Spinal cord (tissue), 10 donors: ENCODE measurements around the gene SLC28A1. TPM values are rescaled to one million over a fixed set of nuclear protein-coding genes. Genes with fewer than 3 reads are reported as not detected.
"Not testable (repeated sequence)": the region's sequence is repeated elsewhere in the genome, so short reads cannot be mapped to it uniquely, and the experiment has no call there.

Experiments used
- DNase-seq, 6 donors: peaks; one replicate each; pipeline versions ENCODE4 v3.0.0 to v3.0.0-alpha.2; 2013 to 2015; ENCODE audit warnings: low spot score in 6 of 6, low read depth in 4 of 6
- H3K27ac ChIP-seq: one replicate; pipeline ENCODE4 v1.5.1; 2013; ENCODE audit warnings: low read depth, low read length, control low read depth
- H3K27me3 ChIP-seq: one replicate; pipeline ENCODE4 v1.6.1; 2013; ENCODE audit warnings: low read length; ENCODE audit not compliant: control insufficient read depth, insufficient read depth
- H3K36me3 ChIP-seq: one replicate; pipeline ENCODE4 v1.6.1; 2013; ENCODE audit warnings: low read length; ENCODE audit not compliant: control insufficient read depth, insufficient read depth
- H3K4me1 ChIP-seq: one replicate; pipeline ENCODE4 v1.6.1; 2013; ENCODE audit warnings: low read length; ENCODE audit not compliant: control insufficient read depth, insufficient read depth
- H3K4me3 ChIP-seq: one replicate; pipeline ENCODE4 v1.5.1; 2013; ENCODE audit warnings: low read depth, low read length, control low read depth
- H3K9me3 ChIP-seq: one replicate; pipeline ENCODE4 v1.6.1; 2013; ENCODE audit warnings: low read length; ENCODE audit not compliant: control insufficient read depth, insufficient read depth
- WGBS: methylation state at CpG from one replicate; pipeline ENCODE4 v1.1.5; 2013; ENCODE audit warnings: missing lambda C conversion rate; ENCODE audit not compliant: insufficient coverage; 5-methylcytosine and 5-hydroxymethylcytosine counted together
- polyA plus RNA-seq, 2 donors: library from polyadenylated mRNA; unstranded; fragments of 120-200 nt; gene quantifications; one replicate each; pipeline ENCODE4 v1.2.1, GENCODE V29; 2013; ENCODE audit not compliant: insufficient read length in 2 of 2
- total RNA-seq, 2 donors: library from RNA; depleted of rRNA in 1 of 2; stranded (reverse); fragments of 120-200 nt in 1 of 2; fragments of >200 nt in 1 of 2; gene quantifications; one replicate each; pipeline versions ENCODE4 v1.2.3 to v1.2.4, GENCODE V29; 2013 to 2014
- donor health status: healthy.

The SLC28A1 gene
- total and polyA plus RNA-seq, 4 donors = 0.13 to 0.22 (median 0.20) TPM

GRCh38 chr15:84871428-84871985 is 13.0 kb upstream of the SLC28A1 start:
- Histone ChIP-seq H3K36me3 (peaks cover 14% of the 10 kb centered on the region), H3K4me3 (no peak overlapping the region), H3K9me3 (no peaks in the 10 kb centered on the region), H3K27ac (no peak overlapping the region), H3K4me1 (peaks cover 18% of the 10 kb centered on the region), H3K27me3 (no peaks in the 10 kb centered on the region)
- DNase-seq = no peak
- 97% methylated on average over 8 of the region's 9 CpGs for whole genome bisulfite sequencing

GRCh38 chr15:84872009-84872910 is 12.2 kb upstream of the SLC28A1 start:
- no peaks in the 10 kb centered on the region for H3K9me3 ChIP-seq
- peaks cover 14% of the 10 kb centered on the region for H3K36me3 ChIP-seq
- H3K27me3 ChIP-seq = no peaks in the 10 kb centered on the region
- H3K4me3 ChIP-seq = no peak overlapping the region
- peaks cover 21% of the 10 kb centered on the region for H3K4me1 ChIP-seq
- no peak overlapping the region for H3K27ac ChIP-seq
- DNase-seq = no peak
- 97% methylated on average over 14 of the region's 17 CpGs for WGBS

- Histone ChIP-seq H3K27me3 (no peaks in the 10 kb centered on the region), H3K4me1 (peaks cover 28% of the 10 kb centered on the region), H3K4me3 (no peak overlapping the region), H3K9me3 (no peaks in the 10 kb centered on the region), H3K36me3 (peaks cover 3% of the 10 kb centered on the region), H3K27ac (no peak overlapping the region)
- no peak for DNase-seq
- WGBS = 100% methylated on average over 2 of the region's 7 CpGs
These were observed 10.5 kb upstream of the SLC28A1 start for GRCh38 chr15:84873997-84874396.

- 19% methylated on average over 3 of the region's 5 CpGs for WGBS
- no peak overlapping the region for H3K4me3 ChIP-seq
- peak; percentile 28 to 86 (median 62) for DNase-seq
- no peaks in the 10 kb centered on the region for H3K27me3 ChIP-seq
- peaks cover 33% of the 10 kb centered on the region for H3K4me1 ChIP-seq
- H3K27ac ChIP-seq = peak overlapping the region; percentile 57
- no peaks in the 10 kb centered on the region for H3K36me3 ChIP-seq
- H3K9me3 ChIP-seq = no peaks in the 10 kb centered on the region
These were observed 9.3 kb upstream of the SLC28A1 start for GRCh38 chr15:84874981-84875699.

- Histone ChIP-seq H3K4me1 (peaks cover 33% of the 10 kb centered on the region), H3K36me3 (no peaks in the 10 kb centered on the region), H3K27ac (no peak overlapping the region), H3K27me3 (no peaks in the 10 kb centered on the region), H3K4me3 (no peak overlapping the region), H3K9me3 (no peaks in the 10 kb centered on the region)
- DNase-seq = no peak
These were observed 8.2 kb upstream of the SLC28A1 start for GRCh38 chr15:84876269-84876668.

GRCh38 chr15:84877701-84878100 is 6.8 kb upstream of the SLC28A1 start:
- not testable (repeated sequence) for H3K9me3 ChIP-seq, H3K27ac ChIP-seq, H3K36me3 ChIP-seq, H3K4me3 ChIP-seq, H3K27me3 ChIP-seq, DNase-seq
- H3K4me1 ChIP-seq = peaks cover 31% of the 10 kb centered on the region
- WGBS = 84% methylated on average over 2 of the region's 3 CpGs

GRCh38 chr15:84878504-84878903 is 6.0 kb upstream of the SLC28A1 start:
- Histone ChIP-seq H3K4me1 (peaks cover 27% of the 10 kb centered on the region), H3K9me3 (no peaks in the 10 kb centered on the region), H3K27ac (no peak overlapping the region), H3K4me3 (no peak overlapping the region), H3K27me3 (no peaks in the 10 kb centered on the region), H3K36me3 (no peaks in the 10 kb centered on the region)
- 72% methylated on average over 4 of the region's 4 CpGs for WGBS
- peak in 3 of 6 donors; percentile 22 to 59 (median 54) for DNase-seq

GRCh38 chr15:84879088-84879780 is 5.2 kb upstream of the SLC28A1 start:
- no peaks in the 10 kb centered on the region for H3K36me3 ChIP-seq
- H3K4me3 ChIP-seq = no peak overlapping the region
- no peaks in the 10 kb centered on the region for H3K27me3 ChIP-seq
- no peak for DNase-seq
- H3K4me1 ChIP-seq = peaks cover 27% of the 10 kb centered on the region
- no peaks in the 10 kb centered on the region for H3K9me3 ChIP-seq
- no peak overlapping the region for H3K27ac ChIP-seq
- 91% methylated on average over 6 of the region's 11 CpGs for WGBS

GRCh38 chr15:84880007-84880406 is 4.5 kb upstream of the SLC28A1 start:
- no peaks in the 10 kb centered on the region for H3K9me3 ChIP-seq
- no peak for DNase-seq
- no peak overlapping the region for H3K4me3 ChIP-seq
- no peak overlapping the region for H3K27ac ChIP-seq
- WGBS = 74% methylated on average over 2 of the region's 3 CpGs
- H3K36me3 ChIP-seq = no peaks in the 10 kb centered on the region
- peaks cover 22% of the 10 kb centered on the region for H3K4me1 ChIP-seq
- H3K27me3 ChIP-seq = no peaks in the 10 kb centered on the region
